Fibroblast of skin of left biceps (primary cell): ENCODE results near the gene SPARC.

Experiments
- DNase-seq, 2 experiments: peaks; one replicate each; pipeline ENCODE4 v3.0.0-alpha.2; 2013; ENCODE audit warnings: low read depth in 2 of 2

The SPARC gene

DNA sequence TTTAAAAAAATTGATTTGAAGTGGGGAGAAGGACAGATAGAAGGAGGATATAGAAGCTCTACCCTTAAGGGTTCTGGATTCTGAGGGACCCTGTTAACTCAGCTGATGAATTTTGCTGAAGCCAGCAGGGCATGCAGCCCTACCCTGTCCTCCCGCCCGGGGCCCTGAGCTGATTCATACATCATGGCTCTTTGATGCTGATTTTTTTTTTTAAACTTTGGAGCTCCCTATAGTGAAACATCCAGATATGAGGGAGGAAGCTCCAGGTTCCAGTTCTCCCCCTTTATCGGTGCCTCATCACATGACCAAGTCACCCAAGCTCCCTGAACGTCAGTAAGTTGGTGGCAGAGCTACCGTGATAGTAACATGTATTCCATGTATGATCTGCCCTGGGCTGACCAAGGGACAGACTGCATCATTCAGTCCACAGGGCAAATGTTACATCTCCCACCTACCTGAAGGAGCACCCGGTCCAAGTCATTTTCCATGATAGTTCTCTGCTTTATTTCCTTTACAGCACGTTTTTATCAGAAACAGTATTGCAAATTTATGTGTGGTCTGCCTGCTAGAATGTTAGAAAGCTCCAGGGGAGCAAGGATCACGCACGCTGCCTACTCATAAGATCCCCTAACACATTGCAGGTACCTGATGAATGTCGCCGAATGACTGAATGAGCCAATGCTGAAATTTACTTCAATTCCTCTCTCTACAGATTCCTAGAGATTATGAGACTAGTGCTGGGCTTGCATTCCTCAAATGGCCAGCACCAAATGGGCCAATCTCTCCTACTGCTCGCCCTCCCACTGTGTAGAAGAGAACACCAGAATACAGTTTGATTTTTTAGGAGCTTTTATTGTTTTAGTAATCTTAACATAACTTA, 25.9 kb downstream of the SPARC start:
- DNase-seq, result peak in 1 of 2 experiments; percentile 59

DNA sequence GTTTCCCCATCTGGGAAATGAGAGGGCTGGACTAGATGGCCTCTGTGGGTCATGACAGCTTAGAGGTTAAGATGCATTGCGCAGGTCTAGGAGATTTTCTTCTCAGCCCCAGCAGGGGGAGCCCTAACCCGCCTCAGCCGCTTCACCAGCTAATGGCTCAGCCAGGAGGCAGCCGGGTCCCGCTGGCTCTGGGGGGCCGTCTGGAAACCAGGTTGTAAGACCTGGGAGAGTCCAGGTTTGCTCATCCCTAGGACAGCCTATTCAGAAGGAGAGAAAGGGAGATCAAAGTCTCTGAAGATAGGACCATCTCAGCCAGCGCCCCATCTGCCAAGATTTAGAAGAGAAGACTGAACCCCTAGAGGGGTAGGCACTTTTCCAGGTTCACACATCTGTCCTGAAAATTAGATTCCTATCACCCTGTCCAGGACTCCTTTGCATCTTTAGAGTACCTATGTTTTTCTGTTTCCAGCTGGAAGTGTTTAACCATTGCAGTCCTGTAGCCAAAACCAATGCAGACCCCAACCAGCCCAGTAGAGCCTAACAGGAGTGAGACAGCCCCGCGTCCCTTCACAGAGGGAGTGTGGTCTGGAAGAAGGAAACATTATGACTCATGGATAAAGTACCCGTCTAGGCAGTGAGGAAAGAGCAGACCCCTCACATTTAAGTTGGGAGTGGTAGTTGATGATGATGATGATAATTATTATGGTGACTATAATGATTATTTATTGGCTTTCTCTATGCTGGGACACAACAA, 27.5 kb downstream of the SPARC start:
- DNase-seq, result peak in 1 of 2 experiments; percentile 49

DNA sequence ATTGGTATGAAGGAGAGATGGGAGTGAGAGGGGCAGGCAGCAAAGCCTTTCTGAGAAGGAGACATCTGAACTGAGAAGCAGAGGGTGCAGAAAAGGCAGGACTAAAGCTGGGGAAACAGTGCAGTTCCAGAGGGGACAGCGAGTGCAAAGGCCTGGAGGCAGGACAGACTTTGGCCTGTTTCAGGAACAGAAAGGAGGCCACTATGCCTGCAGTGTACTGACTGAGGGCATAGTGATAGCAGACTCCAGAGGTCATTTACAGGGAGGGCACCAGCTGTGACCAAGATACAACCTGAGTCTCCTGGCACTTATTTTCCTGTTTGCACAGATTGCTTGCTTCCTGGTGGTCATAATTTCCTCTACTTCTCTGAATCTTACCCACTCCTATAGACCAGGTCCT, 29.6 kb downstream of the SPARC start:
- DNase-seq, result no peak

GRCh38 chr5:151656311-151656710, 30.4 kb downstream of the SPARC start:
- DNase-seq, result no peak

DNA sequence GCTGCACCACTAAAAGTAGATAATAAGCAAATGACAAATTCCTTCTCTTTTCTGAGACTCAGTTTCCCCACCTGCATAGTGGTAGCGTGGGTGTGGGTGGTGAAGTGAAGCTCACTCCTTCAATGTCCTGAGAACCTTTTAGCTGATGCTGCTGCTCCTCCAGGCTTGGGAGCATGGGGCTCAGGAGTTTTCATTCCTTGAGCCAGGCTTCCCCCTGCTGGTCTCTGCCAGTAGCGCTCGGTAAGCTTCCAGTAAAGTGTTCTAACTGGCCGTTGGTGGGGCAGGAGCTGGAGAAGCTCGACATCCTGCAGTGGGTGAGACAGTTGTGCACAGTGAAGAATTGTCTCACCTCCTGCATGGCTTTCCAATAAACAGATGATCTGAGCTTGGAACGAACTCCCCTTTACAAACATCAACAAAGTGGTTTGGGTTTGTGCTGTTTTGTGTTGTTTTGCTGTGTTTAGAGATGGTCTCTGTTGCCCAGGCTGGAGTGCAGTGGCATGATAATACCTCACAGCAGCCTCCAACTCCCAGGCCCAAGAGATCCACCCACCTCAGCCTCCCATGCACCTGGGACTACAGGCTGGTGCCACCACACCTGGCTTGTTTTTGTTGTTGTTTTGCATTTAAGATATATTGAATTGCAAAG, 34.6 kb downstream of the SPARC start:
- no peak for DNase-seq

DNA sequence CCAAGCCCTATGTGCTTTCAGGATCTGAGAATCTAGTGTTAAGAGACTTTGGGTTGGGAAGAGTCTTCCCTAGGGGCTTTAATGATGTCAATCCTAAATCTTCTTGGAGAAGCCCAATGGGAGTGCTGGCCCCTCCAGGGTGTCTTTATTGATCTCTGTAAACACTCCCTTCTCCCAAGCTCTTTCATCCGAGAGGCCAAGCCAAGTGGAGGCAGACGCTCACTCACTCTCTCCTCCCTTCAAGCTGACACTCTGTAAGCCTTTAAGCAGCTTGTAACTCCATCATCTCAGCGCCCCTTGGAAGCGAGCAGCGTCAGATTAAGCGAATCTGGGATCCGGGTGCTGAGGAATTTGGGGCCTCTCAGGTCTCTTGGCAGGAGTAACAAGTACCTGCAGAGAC, 37.7 kb downstream of the SPARC start:
- DNase-seq, result no peak

DNA sequence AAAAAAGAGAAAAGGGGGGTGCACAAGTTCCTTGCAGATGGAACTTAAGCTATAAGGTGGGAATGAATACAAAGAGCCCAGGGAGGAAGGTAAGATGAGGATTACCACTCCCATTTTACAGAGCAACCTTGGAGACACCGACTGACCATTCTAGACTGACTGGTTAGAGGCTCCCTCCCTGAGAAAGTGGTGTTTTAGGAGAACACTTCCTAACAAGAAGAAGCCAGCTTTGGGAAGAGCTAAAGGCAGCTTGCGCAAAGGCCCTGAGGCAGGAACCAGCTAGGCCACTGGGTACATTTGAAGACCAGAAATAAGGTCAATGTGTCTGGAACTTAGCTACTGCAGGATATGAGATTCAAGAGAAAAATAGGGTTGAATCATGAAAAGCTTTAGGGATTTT, 38.6 kb downstream of the SPARC start:
- no peak for DNase-seq

GRCh38 chr5:151647320-151647861, 39.3 kb downstream of the SPARC start:
- no peak for DNase-seq

- DNase-seq, result no peak
Measured at GRCh38 chr5:151646334-151646733, 40.4 kb downstream of the SPARC start.

DNA sequence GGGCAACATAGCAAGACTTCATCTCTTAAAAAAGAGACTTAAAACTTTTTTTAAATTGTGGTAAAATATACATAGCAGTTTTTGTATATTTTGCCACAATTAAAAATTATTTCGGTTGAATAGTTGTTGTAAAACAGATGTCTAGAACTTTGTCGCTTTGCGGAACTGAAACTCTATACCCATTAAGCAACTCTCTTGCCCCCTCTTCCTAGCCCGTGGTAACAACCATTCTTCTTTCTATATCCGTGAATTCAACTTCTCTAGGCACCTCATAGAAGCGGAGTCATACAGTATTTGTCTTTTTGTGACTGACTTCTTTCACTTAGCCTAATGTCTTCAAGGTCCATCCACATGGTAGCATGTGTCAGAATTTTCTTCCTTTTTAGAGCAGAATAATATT, 43.3 kb downstream of the SPARC start:
- no peak for DNase-seq

DNA sequence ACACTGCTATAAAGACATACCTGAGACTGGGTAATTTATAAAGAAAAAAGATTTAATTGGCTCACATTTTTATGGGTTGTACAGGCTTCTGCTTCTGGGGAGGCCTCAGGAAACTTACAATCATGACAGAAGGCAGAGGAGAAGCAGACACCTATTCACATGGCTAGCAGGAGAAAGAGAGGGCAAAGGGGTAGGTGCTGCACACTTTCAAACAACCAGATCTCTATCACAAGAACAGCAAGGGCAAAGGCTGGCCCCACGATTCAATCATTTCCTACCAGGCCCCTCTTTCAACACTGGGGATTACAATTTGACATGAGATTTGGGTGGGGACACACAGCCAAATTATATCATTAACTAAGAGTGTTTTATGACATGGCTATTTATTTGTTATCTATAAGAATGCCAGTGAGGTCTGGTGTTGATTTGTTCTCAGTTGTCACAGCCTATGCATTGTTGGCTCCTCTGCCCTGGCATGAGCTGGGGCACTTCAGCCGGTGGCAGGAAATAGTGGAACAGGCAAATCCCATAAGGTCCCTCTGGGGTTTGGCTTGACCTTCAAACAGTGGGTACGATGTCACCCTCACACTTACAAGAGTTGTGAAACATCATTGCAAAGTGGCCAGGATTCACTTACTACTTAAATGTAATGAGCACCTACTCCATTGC, 44.1 kb downstream of the SPARC start:
- DNase-seq, result no peak

- DNase-seq, result no peak
Measured at GRCh38 chr5:151638619-151639018, 48.1 kb downstream of the SPARC start.

DNA sequence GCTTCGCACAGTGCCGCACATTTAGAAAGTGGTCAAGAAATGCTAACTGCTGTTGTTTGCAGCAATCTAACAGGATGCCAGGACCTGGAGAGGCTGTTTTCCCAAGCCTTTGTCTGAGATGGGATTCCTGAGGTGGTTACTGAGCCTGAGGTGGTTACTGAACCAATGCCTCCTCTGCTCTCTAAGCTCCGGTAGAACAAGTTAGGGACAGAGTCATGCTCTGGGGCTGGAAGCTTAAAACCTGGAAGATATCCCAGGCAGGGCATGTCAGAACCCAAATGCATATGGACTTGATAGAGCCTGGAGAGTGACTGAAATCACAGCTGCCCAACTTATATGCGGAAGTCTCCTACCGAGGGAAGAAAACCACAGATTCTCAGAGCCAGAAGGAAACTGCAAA, 49.0 kb downstream of the SPARC start:
- no peak for DNase-seq

- no peak for DNase-seq
Measured at GRCh38 chr5:151633892-151634291, 52.8 kb downstream of the SPARC start.

DNA sequence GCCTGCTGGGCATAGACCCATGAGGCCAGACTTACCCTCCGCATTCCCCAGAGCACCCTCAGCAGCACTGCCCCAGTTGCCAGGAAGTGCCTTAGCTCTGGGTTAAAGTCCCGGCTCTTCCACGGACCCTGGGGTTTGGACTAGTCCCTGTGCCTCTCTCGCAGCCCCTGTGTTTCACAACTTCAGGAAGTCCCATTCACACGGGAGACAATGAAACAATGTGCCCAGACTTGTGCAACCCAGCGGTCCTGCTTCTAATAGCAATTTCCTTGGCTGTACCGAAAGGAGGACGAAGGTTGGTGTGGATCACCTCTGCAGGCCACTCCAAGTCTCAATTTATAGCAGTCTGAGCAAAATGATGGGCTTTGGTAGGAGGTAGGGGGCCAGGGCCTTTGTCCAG, 53.8 kb downstream of the SPARC start:
- no peak for DNase-seq

DNA sequence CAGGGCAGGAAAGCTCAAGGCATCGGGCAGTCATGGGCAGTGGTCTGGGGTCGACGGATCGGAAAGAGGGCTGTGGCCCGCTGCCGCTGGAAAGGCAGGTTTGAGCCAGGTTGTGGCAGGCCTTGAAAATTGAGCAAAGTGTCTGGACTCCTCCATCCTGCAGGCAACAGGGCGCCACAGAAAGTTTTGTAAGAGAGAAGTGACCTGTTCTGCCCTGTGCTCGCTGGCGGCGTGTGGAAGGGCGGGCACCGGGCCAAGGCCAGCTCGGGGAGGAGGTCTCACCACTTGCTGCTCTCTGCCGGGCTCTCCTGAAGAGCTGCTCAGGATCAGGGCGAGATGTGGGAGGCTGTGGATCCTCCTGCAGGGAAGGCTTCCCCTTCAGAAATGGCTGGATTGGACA, 54.2 kb downstream of the SPARC start:
- no peak for DNase-seq

- DNase-seq, result no peak
Measured at GRCh38 chr5:151631941-151632340, 54.8 kb downstream of the SPARC start.

GRCh38 chr5:151630088-151630487, 56.6 kb downstream of the SPARC start:
- DNase-seq, result no peak

DNA sequence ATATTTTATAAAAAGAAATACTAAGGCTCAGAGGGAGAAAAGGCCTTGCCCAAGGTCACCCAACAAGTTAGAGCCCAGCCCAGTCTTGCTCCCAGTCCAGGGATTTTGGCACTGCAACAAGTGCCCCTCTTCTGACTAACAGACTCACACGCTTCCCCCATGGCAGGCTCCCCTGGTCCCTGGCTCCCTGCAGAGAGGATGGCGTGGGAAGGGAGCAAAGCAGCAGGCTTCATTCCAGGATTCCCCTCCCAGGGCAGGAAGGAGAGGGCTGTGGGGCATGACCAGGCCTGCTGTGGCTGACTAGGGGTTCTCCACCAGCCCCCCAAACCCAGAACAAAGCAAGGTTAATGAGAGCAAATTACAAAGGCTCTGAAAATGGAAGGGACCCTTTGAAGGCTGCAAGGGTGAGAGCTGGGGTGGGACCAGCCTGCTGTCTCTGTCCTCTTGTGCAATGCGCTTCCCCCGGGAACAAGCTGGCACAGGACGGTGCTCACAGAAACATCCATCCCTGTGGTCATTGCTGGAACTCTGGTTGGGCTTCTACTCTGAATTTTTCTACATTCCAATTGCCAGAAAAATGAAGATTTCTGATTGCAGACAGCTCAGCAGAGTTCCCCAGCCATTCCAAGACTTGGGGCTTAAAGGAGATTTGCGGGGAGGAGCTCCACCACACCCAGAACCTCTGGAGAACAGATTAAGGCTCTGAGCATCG, 58.4 kb downstream of the SPARC start:
- DNase-seq, result no peak

DNA sequence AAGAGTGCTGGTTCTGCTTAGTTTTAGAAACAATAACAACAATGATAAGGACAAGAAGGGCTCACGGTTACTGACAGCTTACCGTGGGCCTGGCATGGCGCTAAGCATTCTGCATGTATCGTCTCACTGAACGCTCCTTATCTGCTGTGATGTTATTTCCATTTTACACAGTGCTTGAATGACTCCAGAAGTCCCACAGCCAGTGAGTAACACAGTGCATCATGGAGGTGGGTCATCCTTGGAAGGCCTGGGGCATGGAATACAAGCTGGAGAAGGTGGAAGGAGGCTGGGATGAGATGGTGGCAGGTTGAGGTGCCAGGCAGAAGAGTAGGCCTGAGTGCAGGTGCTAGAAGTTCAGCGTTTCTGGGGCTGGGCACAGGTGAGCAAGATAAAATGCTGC, 59.1 kb downstream of the SPARC start:
- no peak for DNase-seq

- DNase-seq, result no peak
Measured at GRCh38 chr5:151625285-151625684, 61.4 kb downstream of the SPARC start.
